HepG2 (cell line): Measurements from ENCODE around the gene TAPBP. TPM values are rescaled to one million over a fixed set of nuclear protein-coding genes. Genes with fewer than 3 reads are reported as not detected.
A peak's percentile ranks its signal among the peaks of the same experiment; 100 is the strongest.

Experiments
- CENPBD1 ChIP-seq: sonication (generic); formaldehyde crosslinking; IDR thresholded peaks from 2 replicates; pipeline ENCODE4 v1.8.0; 2022; ENCODE audit warnings: missing genetic modification reagents, low read depth, mild to moderate bottlenecking, borderline replicate concordance
- FOXC1 ChIP-seq: sonication (generic); formaldehyde crosslinking; IDR thresholded peaks from 2 replicates; pipeline ENCODE4 v1.8.0; 2022; ENCODE audit warnings: mild to moderate bottlenecking, missing genetic modification reagents, borderline replicate concordance
- IRF1 ChIP-seq: sonication (generic); formaldehyde crosslinking; IDR thresholded peaks from 2 replicates; pipeline ENCODE4 v1.4.0; 2020; ENCODE audit warnings: low read depth, mild to moderate bottlenecking, missing genetic modification reagents
- ISX ChIP-seq: sonication (generic); formaldehyde crosslinking; conservative IDR thresholded peaks from 2 replicates; pipeline ENCODE4 v1.5.0; 2020; ENCODE audit warnings: missing genetic modification reagents
- MAFF ChIP-seq: IDR thresholded peaks from 2 replicates; pipeline ENCODE4 v1.6.1; 2011; ENCODE audit warnings: low read depth, low read length, improper control_type of control experiment
- MAFG ChIP-seq: sonication (generic); formaldehyde crosslinking; IDR thresholded peaks from 2 replicates; pipeline ENCODE4 v1.5.1; 2020; ENCODE audit warnings: mild to moderate bottlenecking, missing genetic modification reagents
- MED13 ChIP-seq: sonication (generic); formaldehyde crosslinking; IDR thresholded peaks from 2 replicates; pipeline ENCODE4 v1.5.0; 2020; ENCODE audit warnings: missing genetic modification reagents
- PLRG1 ChIP-seq: fragments of 450-650 bp; conservative IDR thresholded peaks from 2 replicates; pipeline ENCODE4 v1.6.1; 2016
- POLR2AphosphoS5 ChIP-seq: IDR thresholded peaks from 2 replicates; pipeline ENCODE4 v1.6.1; 2012; ENCODE audit warnings: low read depth, low read length
- ZBTB34 ChIP-seq: sonication (generic); formaldehyde crosslinking; IDR thresholded peaks from 2 replicates; pipeline ENCODE4 v1.8.0; 2022; ENCODE audit warnings: mild to moderate bottlenecking, missing genetic modification reagents
- ZBTB37 ChIP-seq: sonication (generic); formaldehyde crosslinking; IDR thresholded peaks from 2 replicates; pipeline ENCODE4 v1.4.0; 2020; ENCODE audit warnings: mild to moderate bottlenecking, missing genetic modification reagents
- ZHX2 ChIP-seq, 2 experiments: sonication (generic) in 1 of 2; formaldehyde crosslinking in 1 of 2; IDR thresholded peaks; 2 replicates each; pipeline versions ENCODE4 v1.6.1 to v1.9.0; 2014 to 2022; ENCODE audit warnings: antibody characterized with exemption in 1 of 2, borderline replicate concordance in 1 of 2, inconsistent platforms in 1 of 2, low read depth in 1 of 2, missing genetic modification reagents in 1 of 2
- ZNF251 ChIP-seq: sonication (generic); formaldehyde crosslinking; IDR thresholded peaks from 2 replicates; pipeline ENCODE4 v1.9.0; 2021; ENCODE audit warnings: mild to moderate bottlenecking, missing genetic modification reagents
- ZNF770 ChIP-seq: sonication (generic); formaldehyde crosslinking; IDR thresholded peaks from 2 replicates; pipeline ENCODE4 v1.5.0; 2020; ENCODE audit warnings: mild to moderate bottlenecking, missing genetic modification reagents
- ZNF841 ChIP-seq: sonication (generic); formaldehyde crosslinking; IDR thresholded peaks from 2 replicates; pipeline ENCODE4 v1.8.1; 2023; ENCODE audit warnings: missing genetic modification reagents, borderline replicate concordance
- ZSCAN9 ChIP-seq: IDR thresholded peaks from 2 replicates; pipeline ENCODE4 v1.6.1; 2016; ENCODE audit warnings: borderline replicate concordance
- polyA plus RNA-seq, 8 experiments: library from polyadenylated mRNA; depleted of rRNA in 3 of 8; stranded (reverse) in 7 of 8; unstranded in 1 of 8; fragments of >200 nt; fragmentation: Illumina TruSeq in 4 of 8; extraction: Trizol in 4 of 8; gene quantifications; 2 replicates each; pipeline versions ENCODE4 v1.2.1 to v1.2.3, GENCODE V29; 2011 to 2016; ENCODE audit warnings: low read depth in 4 of 8, missing spikeins in 1 of 8, mixed read lengths in 1 of 8; ENCODE audit not compliant: insufficient read depth in 1 of 8
- total RNA-seq, 5 experiments: library from RNA; depleted of rRNA; stranded (reverse); fragments of >200 nt; fragmentation: Illumina TruSeq; extraction: Trizol; gene quantifications; 2 replicates each; pipeline ENCODE4 v1.2.3, GENCODE V29; 2016; ENCODE audit warnings: low read depth in 1 of 5

TAPBP gene
- total and polyA plus RNA-seq, 2 of the 13 experiments (the other 11 are each of a cell fraction or from before 2014, with no cell fraction given): 27.4 to 32.3 TPM

GRCh38 chr6:33313709-33314514 is at the start of gene TAPBP (continued):
- TF ChIP-seq FOXC1 (CRISPR knock-in tag) (0 out of 2 replicates have a peak, but pooled peaks have one; percentile 16), MAFG (no peak), POLR2AphosphoS5 (peak; percentile 50; the same call in 1 of the 2 replicates), IRF1 (peak; percentile 100), MED13 (0 out of 2 replicates have a peak, but pooled peaks have one; percentile 52), ZNF841 (CRISPR knock-in tag) (no peak), ZNF770 (peak; percentile 51; the same call in 1 of the 2 replicates), ZHX2 (IDR thresholded peaks at IDR 0.05; ENCODE audit: low read depth) (no peak), ZHX2 (CRISPR knock-in tag; IDR thresholded peaks at IDR 0.05; ENCODE audit: borderline replicate concordance) (no peak), ZBTB34 (CRISPR knock-in tag) (no peak), ZBTB37 (CRISPR knock-in tag) (no peak), ZSCAN9 (CRISPR knock-in tag) (peak; percentile 60; the same call in 1 of the 2 replicates), MAFF (no peak), ZNF251 (CRISPR knock-in tag) (no peak), ISX (CRISPR knock-in tag) (no peak), CENPBD1 (CRISPR knock-in tag) (no peak), PLRG1 (no peak)
